GM19455 (cell line): ENCODE data around the gene SKA3.
"Not testable (repeated sequence)": the region's sequence is repeated elsewhere in the genome, so short reads cannot be mapped to it uniquely, and the experiment has no call there.

Experiments used
- ATAC-seq: cut with Tn5 transposase; IDR thresholded peaks from one replicate; pipeline ENCODE4 v1.9.1; 2021; ENCODE audit not compliant: unreplicated experiment

SKA3 gene

DNA sequence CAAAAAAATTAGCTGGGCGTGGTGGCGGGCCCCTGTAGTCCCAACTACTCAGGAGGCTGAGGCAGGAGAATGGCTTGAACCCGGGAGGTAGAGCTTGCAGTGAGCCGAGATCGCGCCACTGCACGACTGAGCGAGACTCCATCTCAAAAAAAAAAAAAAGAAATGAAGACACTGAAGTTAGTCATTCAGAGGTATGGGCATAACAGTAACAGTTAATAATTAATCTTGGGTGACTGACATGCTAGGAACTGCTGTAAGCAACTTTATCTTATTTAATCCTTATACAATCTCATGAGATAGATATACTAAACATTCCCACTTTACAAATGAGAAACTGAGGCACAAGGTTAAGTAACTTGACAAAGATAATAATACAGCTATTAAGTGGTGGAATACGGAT lies 4.9 kb downstream of the SKA3 start:
- ATAC-seq: no peak

DNA sequence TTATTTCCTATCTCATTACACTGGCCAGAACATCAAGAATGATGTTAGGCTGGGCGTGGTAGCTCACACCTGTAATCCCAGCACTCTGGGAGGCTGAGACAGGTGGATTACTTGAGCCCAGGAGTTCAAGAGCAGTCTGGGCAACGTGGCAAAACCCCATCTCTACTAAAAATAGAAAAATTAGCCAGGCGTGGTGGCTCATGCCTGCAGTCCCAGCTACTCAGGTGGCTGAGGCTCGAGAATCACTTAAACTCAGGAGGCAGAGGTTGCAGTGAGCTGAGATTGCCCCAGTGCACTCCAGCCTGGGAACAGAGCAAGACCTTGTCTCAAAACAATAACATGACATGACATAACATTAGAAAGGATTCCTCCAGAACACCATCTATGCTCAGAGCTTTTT lies 10.7 kb downstream of the SKA3 start:
- not testable (repeated sequence) for ATAC-seq

GRCh38 chr13:21164631-21165030 lies 11.7 kb downstream of the SKA3 start:
- ATAC-seq: no peak

DNA sequence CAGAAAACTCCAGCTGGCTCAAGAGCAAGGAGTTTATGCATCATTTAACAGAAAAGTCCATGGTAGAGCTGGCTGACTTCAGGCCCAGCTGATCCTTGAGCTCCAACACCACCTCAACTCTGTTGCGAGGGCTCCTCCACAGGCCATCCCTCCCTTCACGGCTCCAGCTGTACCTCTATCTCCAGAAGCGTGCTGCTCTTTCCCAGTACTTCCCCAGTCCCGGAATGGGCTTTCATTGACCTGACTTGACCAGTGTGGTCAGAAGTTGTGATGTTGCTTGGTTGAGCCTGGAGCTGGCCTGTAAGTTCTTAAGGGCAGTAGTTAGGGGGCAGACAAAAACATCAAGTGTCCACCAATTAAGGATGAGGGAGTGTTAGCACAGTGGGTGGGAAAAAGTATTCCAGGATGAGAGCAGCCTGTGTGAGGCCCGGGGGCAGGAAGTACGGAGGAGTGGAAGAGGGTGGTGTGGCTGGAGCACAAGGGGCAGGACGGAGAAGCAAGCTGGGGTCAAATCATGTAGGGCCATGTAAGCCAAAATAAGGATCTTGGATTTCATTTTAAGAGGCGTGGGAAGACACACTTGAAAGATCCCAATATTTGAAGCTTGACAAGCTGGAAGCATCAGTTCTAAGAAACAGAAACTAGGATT lies 24.0 kb downstream of the SKA3 start:
- no peak for ATAC-seq

DNA sequence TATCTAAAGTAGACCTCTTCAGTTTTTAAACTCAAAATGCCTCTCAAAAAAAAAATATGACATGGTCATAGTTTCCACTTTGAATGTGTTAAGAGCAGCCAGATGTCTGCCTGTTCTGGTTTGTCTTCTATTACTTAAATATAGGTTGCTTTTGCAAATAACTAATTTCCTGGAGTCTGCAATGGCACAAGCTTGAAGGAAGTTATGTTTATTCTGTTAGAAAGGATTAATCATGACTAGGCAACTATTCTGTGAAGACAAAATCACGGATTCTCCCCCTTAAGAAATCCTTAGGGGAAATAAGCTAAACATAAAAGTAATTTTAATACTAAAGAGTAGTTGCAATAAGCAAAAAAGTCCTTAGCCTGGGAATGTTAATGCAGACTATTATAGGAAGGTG lies 26.3 kb downstream of the SKA3 start:
- ATAC-seq: no peak

- ATAC-seq: no peak
Observed at GRCh38 chr13:21149568-21149967, 26.8 kb downstream of the SKA3 start.

DNA sequence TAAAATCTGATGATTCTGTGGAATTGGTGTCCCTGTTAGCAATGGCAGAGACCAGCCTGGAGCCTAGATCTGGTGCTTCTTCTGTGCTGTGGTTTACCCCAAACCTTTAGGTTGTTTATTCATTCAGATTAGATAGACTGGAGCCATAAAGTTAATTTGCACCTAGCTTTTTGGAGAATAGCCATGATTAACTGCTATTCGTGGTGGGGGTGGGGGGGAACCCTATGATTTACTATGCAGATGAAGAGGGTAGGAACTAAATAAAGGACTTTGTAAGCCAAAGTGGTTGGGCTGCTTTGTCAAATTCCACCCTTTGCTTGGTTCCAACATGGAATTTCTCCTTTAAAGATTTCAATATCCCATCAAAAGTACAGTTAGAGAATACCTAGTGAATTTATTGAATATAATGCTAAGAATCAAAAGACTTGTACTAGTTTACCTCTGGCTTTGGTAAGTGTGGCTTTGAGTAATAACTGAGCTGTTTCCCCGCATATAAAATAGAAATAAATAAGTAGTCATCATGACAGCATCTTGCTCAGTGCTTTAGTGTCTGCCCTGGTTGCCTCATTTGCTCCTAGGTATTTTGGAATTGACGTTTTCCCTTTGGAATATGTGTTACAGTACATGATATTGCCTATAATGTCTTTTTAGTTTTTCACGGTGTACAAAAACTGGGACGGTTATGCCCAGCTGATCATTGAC lies 27.6 kb downstream of the SKA3 start:
- no peak for ATAC-seq

DNA sequence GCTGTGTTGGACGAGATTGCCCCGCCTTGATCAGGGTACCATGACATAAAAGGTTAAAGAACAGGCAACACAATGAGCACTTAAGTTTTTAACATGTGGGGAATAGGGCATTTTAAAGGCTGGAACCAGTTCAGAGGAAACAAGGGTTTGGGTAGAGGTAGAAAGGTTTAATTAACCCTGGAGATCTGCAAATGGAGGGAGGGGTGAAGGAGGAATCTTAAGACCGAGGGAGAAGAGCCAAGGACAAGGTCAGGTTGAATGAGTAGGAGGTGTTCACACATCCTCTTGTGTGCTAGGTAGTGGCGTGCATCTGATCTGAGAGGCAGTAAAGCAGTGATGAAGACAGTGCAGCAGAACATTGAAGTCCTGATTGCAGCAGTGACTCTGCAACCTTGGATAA lies 28.5 kb downstream of the SKA3 start:
- ATAC-seq: no peak

- ATAC-seq: no peak
Observed at GRCh38 chr13:21142766-21143165, 33.6 kb downstream of the SKA3 start.

DNA sequence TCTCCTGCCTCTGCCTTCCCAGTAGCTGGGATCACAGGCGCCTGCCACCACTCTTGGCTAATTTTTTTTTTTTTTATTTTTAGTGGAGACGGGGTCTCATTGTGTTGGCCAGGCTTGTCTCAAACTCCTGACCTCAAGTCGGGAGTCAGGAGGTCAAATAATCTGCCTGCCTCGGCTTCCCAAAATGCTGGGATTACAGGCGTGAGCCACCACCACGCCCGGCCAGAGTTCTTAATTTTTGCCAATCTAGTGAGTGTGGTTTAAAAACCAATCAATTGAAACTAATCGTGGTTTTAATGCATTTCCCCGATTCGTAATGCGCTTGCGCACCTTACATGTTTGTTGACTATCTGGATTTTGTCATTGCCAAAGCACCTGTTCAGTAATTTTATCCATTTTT lies 37.0 kb downstream of the SKA3 start:
- ATAC-seq: no peak

GRCh38 chr13:21138561-21138960 lies 37.8 kb downstream of the SKA3 start:
- no peak for ATAC-seq

DNA sequence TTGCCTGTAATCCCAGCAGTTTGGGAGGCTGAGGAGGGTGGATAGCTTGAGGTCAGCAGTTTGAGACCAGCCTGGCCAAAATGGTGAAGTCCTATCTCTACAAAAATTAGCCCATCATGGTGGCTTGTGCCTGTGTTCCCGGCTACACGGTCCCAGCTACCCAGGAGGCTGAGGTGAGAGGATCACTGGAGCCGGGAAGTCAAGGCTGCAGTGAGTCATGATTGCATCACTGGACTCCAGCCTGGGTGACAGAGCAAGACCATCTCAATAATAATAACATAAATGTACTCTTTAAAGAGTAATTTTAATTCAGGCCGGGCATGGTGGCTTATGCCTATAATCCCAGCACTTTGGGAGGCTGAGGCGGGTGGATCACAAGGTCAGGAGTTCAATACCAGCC lies 38.7 kb downstream of the SKA3 start:
- ATAC-seq: no peak

GRCh38 chr13:21135833-21136232 lies 40.5 kb downstream of the SKA3 start:
- not testable (repeated sequence) for ATAC-seq

GRCh38 chr13:21134475-21134874 lies 41.9 kb downstream of the SKA3 start:
- no peak for ATAC-seq

- ATAC-seq: no peak
Observed at GRCh38 chr13:21133077-21133476, 43.3 kb downstream of the SKA3 start.

- ATAC-seq: no peak
Observed at GRCh38 chr13:21130116-21130515, 46.2 kb downstream of the SKA3 start.

GRCh38 chr13:21124852-21125251 lies 51.5 kb downstream of the SKA3 start:
- no peak for ATAC-seq

DNA sequence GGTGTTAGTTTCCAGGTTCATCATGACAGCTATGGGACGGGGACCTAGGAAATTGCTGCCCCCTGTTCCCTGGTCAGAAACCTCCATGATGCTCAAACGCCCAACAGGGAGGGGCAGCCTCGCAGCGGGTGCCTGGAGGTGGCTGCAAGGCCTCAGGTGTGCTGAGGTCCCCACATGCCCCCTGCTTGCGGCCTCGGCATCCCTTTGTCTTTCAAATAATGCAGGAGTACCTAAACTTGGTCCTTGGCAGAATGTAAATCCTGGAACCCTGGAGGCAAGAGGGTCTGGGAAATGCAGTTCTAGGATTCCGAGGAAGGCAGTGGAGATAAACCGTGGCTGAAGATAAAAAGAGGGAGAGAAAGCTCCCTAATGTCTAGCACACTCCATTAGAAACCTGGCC lies 52.4 kb downstream of the SKA3 start:
- no peak for ATAC-seq

- ATAC-seq: no peak
Observed at GRCh38 chr13:21121616-21122015, 54.7 kb downstream of the SKA3 start.

- no peak for ATAC-seq
Observed at GRCh38 chr13:21120191-21120590, 56.2 kb downstream of the SKA3 start.

DNA sequence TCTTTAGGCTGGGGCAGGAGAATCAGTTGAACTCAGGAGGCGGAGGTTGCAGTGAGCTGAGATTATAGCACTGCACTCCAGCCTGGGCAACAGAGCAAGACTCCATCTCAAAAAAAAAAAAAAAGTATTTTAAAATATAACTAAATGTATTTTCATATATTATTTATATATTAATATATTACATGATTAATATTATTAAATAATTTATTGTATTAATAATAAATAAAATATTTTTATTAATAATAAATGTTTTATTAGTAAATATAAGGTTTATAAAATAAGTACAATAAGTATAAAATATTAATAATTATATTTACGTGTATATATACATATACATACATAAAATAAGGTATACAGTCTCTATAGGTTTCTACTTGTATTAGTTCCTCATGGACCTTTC lies 56.8 kb downstream of the SKA3 start:
- ATAC-seq: no peak

- ATAC-seq: no peak
Observed at GRCh38 chr13:21118180-21118579, 58.2 kb downstream of the SKA3 start.
